GM18520 (cell line): ENCODE results near the gene CERS2.

Experiments
- ATAC-seq: cut with Tn5 transposase; IDR thresholded peaks from one replicate; pipeline ENCODE4 v1.9.1; 2021; ENCODE audit not compliant: unreplicated experiment

The CERS2 gene

GRCh38 chr1:150999051-150999674 is 24.5 kb upstream of the CERS2 start:
- ATAC-seq: no peak

- ATAC-seq: no peak
These were observed 23.3 kb upstream of the CERS2 start for GRCh38 chr1:150997949-150998348.

GRCh38 chr1:150997126-150997872 is 22.7 kb upstream of the CERS2 start:
- ATAC-seq: no peak

GRCh38 chr1:150995896-150996295 is 21.3 kb upstream of the CERS2 start:
- no peak for ATAC-seq

GRCh38 chr1:150995460-150995859 is 20.8 kb upstream of the CERS2 start:
- ATAC-seq: no peak

GRCh38 chr1:150994248-150994647 is 19.6 kb upstream of the CERS2 start:
- ATAC-seq: no peak

GRCh38 chr1:150992626-150993025 is 18.0 kb upstream of the CERS2 start:
- no peak for ATAC-seq

GRCh38 chr1:150987924-150988323 is 13.3 kb upstream of the CERS2 start:
- ATAC-seq: no peak

- ATAC-seq: no peak
These were observed 10.7 kb upstream of the CERS2 start for GRCh38 chr1:150985179-150985825.

GRCh38 chr1:150981805-150982712 is 7.4 kb upstream of the CERS2 start, which contains the start of gene ANXA9:
Gene ANXA9 (plus strand): TSS chr1:150982292. CDS start chr1:150983106, 814 bp downstream.
- ATAC-seq: no peak

GRCh38 chr1:150981177-150981804 is 6.7 kb upstream of the CERS2 start:
- no peak for ATAC-seq

GRCh38 chr1:150979092-150980056 is 4.7 kb upstream of the CERS2 start:
- no peak for ATAC-seq

- no peak for ATAC-seq
These were observed 2.5 kb upstream of the CERS2 start for GRCh38 chr1:150976879-150977694.

- no peak for ATAC-seq
These were observed 1.8 kb upstream of the CERS2 start for GRCh38 chr1:150976401-150976821.

GRCh38 chr1:150973836-150974579 is 627 bp downstream of the CERS2 start:
- ATAC-seq: peak; percentile 17

- ATAC-seq: no peak
These were observed 1.3 kb downstream of the CERS2 start for GRCh38 chr1:150973258-150973835.

GRCh38 chr1:150972417-150972940 is 2.2 kb downstream of the CERS2 start:
- ATAC-seq: no peak
